Peyer's patch (tissue), 4 donors: ENCODE results near the gene PAH. TPM values are rescaled to one million over a fixed set of nuclear protein-coding genes. Genes with fewer than 3 reads are reported as not detected.

ENCODE experiments used
- DNase-seq, 3 donors: peaks; one replicate each; pipeline ENCODE4 v3.0.0-alpha.2; 2017 to 2019
- H3K27ac ChIP-seq, 4 donors: fragments of 200-600 bp; sonication (generic); one replicate each; pipeline ENCODE4 v1.5.1; 2016 to 2019
- H3K27me3 ChIP-seq, 2 donors: fragments of 200-600 bp; sonication (generic); one replicate each; pipeline ENCODE4 v1.5.1; 2019
- H3K36me3 ChIP-seq, 3 donors: fragments of 200-600 bp; sonication (generic); one replicate each; pipeline ENCODE4 v1.5.1; 2016 to 2019
- H3K4me1 ChIP-seq, 4 donors: fragments of 200-600 bp; sonication (generic); one replicate each; pipeline ENCODE4 v1.5.1; 2016 to 2019
- H3K4me3 ChIP-seq, 4 donors: fragments of 200-600 bp; sonication (generic); 1 replicate in 3 of 4; 2 replicates in 1 of 4; pipeline ENCODE4 v1.5.1; 2016 to 2019; ENCODE audit warnings: mild to moderate bottlenecking in 1 of 4
- H3K9me3 ChIP-seq, 4 donors: fragments of 200-600 bp; sonication (generic); one replicate each; pipeline ENCODE4 v1.5.1; 2016 to 2019; ENCODE audit warnings: mild to moderate bottlenecking in 1 of 4
- POLR2A ChIP-seq, 2 donors: fragments of 450-650 bp; IDR thresholded peaks; one replicate each; pipeline ENCODE4 v1.5.1; 2017; ENCODE audit warnings: antibody characterized with exemption in 2 of 2, mild to moderate bottlenecking in 2 of 2, moderate library complexity in 2 of 2
- total RNA-seq, 4 donors: library from RNA; depleted of rRNA; stranded (reverse); fragments of >200 nt; gene quantifications; one replicate each; pipeline ENCODE4 v1.1.0, GENCODE V29; 2016
- TF ChIP-seq, protein P1 (sequence below), 6 experiments: fragments of 450-650 bp in 4 of 6; fragments of 200-600 bp in 2 of 6; sonication (generic) in 1 of 6; IDR thresholded peaks; one replicate each; pipeline ENCODE4 v1.5.1; 2017 to 2019; ENCODE audit warnings: antibody characterized with exemption in 6 of 6, mild to moderate bottlenecking in 3 of 6, moderate library complexity in 1 of 6

PAH gene
- total RNA-seq, 4 donors from 2014 or later: not detected

GRCh38 chr12:102958830-102959176, 41.8 kb upstream of the PAH start:
- Histone ChIP-seq H3K36me3 (no peaks in the 10 kb centered on the region), H3K9me3 (peaks cover 0 to 5% (median 0%) of the 10 kb centered on the region in 4 donors), H3K27me3 (peaks cover 0 to 53% of the 10 kb centered on the region in 2 donors), H3K27ac (no peak overlapping the region), H3K4me3 (peak overlapping the region in 2 of 4 donors; percentile 38 to 42), H3K4me1 (peaks cover 0 to 27% (median 4%) of the 10 kb centered on the region in 4 donors)
- TF ChIP-seq POLR2A (IDR thresholded peaks at IDR 0.05): no peak
- DNase-seq: no peak

- Histone ChIP-seq H3K9me3 (no peaks in the 10 kb centered on the region), H3K4me3 (peak overlapping the region; percentile 12 to 42 (median 38)), H3K27me3 (peaks cover 0 to 51% of the 10 kb centered on the region in 2 donors), H3K27ac (no peak overlapping the region), H3K36me3 (no peaks in the 10 kb centered on the region), H3K4me1 (peaks cover 0 to 27% (median 4%) of the 10 kb centered on the region in 4 donors)
- TF ChIP-seq POLR2A (IDR thresholded peaks at IDR 0.05): no peak
- TF ChIP-seq, protein P1, sequence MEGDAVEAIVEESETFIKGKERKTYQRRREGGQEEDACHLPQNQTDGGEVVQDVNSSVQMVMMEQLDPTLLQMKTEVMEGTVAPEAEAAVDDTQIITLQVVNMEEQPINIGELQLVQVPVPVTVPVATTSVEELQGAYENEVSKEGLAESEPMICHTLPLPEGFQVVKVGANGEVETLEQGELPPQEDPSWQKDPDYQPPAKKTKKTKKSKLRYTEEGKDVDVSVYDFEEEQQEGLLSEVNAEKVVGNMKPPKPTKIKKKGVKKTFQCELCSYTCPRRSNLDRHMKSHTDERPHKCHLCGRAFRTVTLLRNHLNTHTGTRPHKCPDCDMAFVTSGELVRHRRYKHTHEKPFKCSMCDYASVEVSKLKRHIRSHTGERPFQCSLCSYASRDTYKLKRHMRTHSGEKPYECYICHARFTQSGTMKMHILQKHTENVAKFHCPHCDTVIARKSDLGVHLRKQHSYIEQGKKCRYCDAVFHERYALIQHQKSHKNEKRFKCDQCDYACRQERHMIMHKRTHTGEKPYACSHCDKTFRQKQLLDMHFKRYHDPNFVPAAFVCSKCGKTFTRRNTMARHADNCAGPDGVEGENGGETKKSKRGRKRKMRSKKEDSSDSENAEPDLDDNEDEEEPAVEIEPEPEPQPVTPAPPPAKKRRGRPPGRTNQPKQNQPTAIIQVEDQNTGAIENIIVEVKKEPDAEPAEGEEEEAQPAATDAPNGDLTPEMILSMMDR (IDR thresholded peaks at IDR 0.05): no peak
- DNase-seq: no peak
Observed at GRCh38 chr12:102958073-102958829, 41.2 kb upstream of the PAH start.

GRCh38 chr12:102957339-102958050, 40.5 kb upstream of the PAH start, which contains the start of gene ASCL1:
Gene ASCL1, plus strand, starts transcription at chr12:102957674. Its CDS starts 571 bp downstream, at chr12:102958245.
- H3K27me3 ChIP-seq: peaks cover 0 to 51% of the 10 kb centered on the region in 2 donors
- H3K4me3 ChIP-seq: peak within 1 kb of the TSS; percentile 12 to 42 (median 38)
- no peaks in the 10 kb centered on the region for H3K36me3 ChIP-seq
- H3K27ac ChIP-seq: no peak within 1 kb of the TSS
- DNase-seq: no peak
- peaks cover 0 to 27% (median 4%) of the 10 kb centered on the region in 4 donors for H3K4me1 ChIP-seq
- TF ChIP-seq POLR2A (IDR thresholded peaks at IDR 0.05): no peak
- TF ChIP-seq, protein P1 (IDR thresholded peaks at IDR 0.05): no peak
- no peaks in the 10 kb centered on the region for H3K9me3 ChIP-seq

GRCh38 chr12:102956738-102957327, 39.8 kb upstream of the PAH start:
- no peak for TF ChIP-seq POLR2A (IDR thresholded peaks at IDR 0.05)
- TF ChIP-seq, protein P1 (IDR thresholded peaks at IDR 0.05): no peak
- H3K4me3 ChIP-seq: no peak overlapping the region

DNA sequence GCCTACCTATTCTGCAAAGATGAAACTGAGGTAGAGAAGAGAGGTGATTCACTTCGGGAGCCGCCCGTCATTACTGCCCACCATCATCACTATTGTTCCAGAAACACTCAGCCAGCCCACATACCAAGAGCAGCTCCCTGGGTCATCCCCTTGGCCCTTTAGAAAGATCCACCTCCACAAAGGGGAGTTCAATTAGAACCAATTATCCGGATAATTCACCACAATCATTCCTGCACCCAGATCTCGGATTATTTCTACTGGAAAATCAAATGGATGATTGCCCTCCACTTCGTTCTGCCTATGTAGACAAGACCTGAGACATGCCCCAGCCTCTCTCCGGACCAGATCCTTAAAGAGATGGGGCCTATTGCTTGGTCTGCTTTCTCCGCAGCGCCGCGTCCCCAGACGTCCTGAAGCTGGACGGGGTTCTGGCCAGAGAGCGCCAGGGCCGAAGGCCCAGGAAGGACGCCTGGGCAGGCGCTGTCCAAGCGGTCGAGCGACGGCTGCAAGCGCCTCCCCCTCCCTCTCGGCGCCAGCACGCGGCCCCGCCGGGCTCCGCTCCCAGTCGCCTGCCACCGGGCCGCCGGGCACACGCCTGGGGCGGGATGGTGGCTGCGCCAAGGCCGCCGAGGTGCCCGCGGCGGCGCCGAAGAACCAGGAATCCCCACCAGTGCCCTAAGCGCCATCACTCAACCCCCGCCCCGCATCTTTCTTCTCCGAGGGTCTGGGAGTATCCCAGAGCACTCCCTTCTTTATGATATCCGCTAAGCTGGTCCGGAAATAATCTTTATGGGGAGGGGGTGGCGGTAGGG, 39.1 kb upstream of the PAH start:
- Histone ChIP-seq H3K4me3 (no peak overlapping the region), H3K27ac (no peak overlapping the region), H3K36me3 (no peaks in the 10 kb centered on the region), H3K9me3 (no peaks in the 10 kb centered on the region), H3K4me1 (peaks cover 0 to 27% (median 4%) of the 10 kb centered on the region in 4 donors), H3K27me3 (peaks cover 0 to 45% of the 10 kb centered on the region in 2 donors)
- TF ChIP-seq, protein P1 (IDR thresholded peaks at IDR 0.05): no peak
- TF ChIP-seq POLR2A (IDR thresholded peaks at IDR 0.05): no peak
- DNase-seq: no peak

More at GRCh38 chr12:102956738-102957327, 39.8 kb upstream of the PAH start:
- Histone ChIP-seq H3K4me1 (peaks cover 0 to 27% (median 4%) of the 10 kb centered on the region in 4 donors), H3K27me3 (peaks cover 0 to 50% of the 10 kb centered on the region in 2 donors), H3K27ac (no peak overlapping the region), H3K9me3 (no peaks in the 10 kb centered on the region), H3K36me3 (no peaks in the 10 kb centered on the region)
- no peak for DNase-seq
